H1 (cell line): ENCODE data around the gene RIMS1. TPM values are rescaled to one million over a fixed set of nuclear protein-coding genes. Genes with fewer than 3 reads are reported as not detected.

ENCODE experiments used
- BRCA1 ChIP-seq: IDR thresholded peaks from 2 replicates; pipeline ENCODE4 v1.6.1; 2012; ENCODE audit warnings: low read depth, low read length, improper control_type of control experiment
- FOSL1 ChIP-seq: IDR thresholded peaks from 2 replicates; pipeline ENCODE4 v1.6.1; 2011; ENCODE audit warnings: mild to moderate bottlenecking, low read depth, low read length, moderate library complexity; ENCODE audit not compliant: insufficient read depth
- KDM1A ChIP-seq: fragments of 200-600, 300-600 bp; sonication (generic); IDR thresholded peaks from 2 replicates; pipeline ENCODE4 v1.7.1; 2016; ENCODE audit warnings: mild to moderate bottlenecking, low read length, borderline replicate concordance
- KDM4A ChIP-seq: IDR thresholded peaks from one replicate; pipeline ENCODE4 v1.7.1; 2012; ENCODE audit warnings: low read depth, mild to moderate bottlenecking, moderate library complexity, low read length, inconsistent platforms; ENCODE audit not compliant: severe bottlenecking
- POLR2AphosphoS5 ChIP-seq: IDR thresholded peaks from 2 replicates; pipeline ENCODE4 v1.6.1; 2011; ENCODE audit warnings: low read depth, low read length
- TCF12 ChIP-seq: IDR thresholded peaks from 2 replicates; pipeline ENCODE4 v1.6.1; 2011; ENCODE audit warnings: low read depth, mild to moderate bottlenecking, low read length
- polyA plus RNA-seq, 7 experiments: library from polyadenylated mRNA; depleted of rRNA in 3 of 7; stranded (reverse) in 5 of 7; unstranded in 2 of 7; fragments of >200 nt in 5 of 7; fragments of 200-250 nt in 2 of 7; gene quantifications; 1 replicate in 5 of 7; 2 replicates in 1 of 7; 4 replicates in 1 of 7; pipeline versions ENCODE4 v1.2.1 to v1.2.3, GENCODE V29; 2011 to 2013; ENCODE audit warnings: missing spikeins in 2 of 7, mixed read lengths in 2 of 7
- total RNA-seq: library from RNA; stranded (reverse); fragmentation: NEBNext Ultra II Directional; extraction: Animal tissue kit (Norgen Biotek cat#: 25700); gene quantifications from 2 replicates; pipeline ENCODE4 v1.2.1, GENCODE V29; 2021

RIMS1 gene
- total and polyA plus RNA-seq, 2 of the 8 experiments (the other 6 are each of a cell fraction or from before 2014, with no cell fraction given): 0.63 to 2.3 TPM

GRCh38 chr6:71886184-71887005 is at the start of gene RIMS1 (continued):
- no peak for TF ChIP-seq POLR2AphosphoS5
- TF ChIP-seq FOSL1: no peak
- no peak for TF ChIP-seq TCF12
- no peak for TF ChIP-seq KDM4A
- no peak for TF ChIP-seq KDM1A
- no peak for TF ChIP-seq BRCA1
